Prostate gland (tissue), 2 donors: ENCODE results near the gene PMM2. TPM values are rescaled to one million over a fixed set of nuclear protein-coding genes. Genes with fewer than 3 reads are reported as not detected.

Experiments used
- DNase-seq: peaks from one replicate; pipeline ENCODE4 v3.0.0-alpha.2; 2019; ENCODE audit warnings: low spot score
- H3K27ac ChIP-seq, 2 donors: fragments of 200-600 bp; sonication (generic); 2 replicates each; pipeline ENCODE4 v1.5.1; 2017 to 2019
- H3K27me3 ChIP-seq: fragments of 200-600 bp; sonication (generic); replicated peaks from 2 replicates; pipeline ENCODE4 v1.5.1; 2019; ENCODE audit not compliant: insufficient read depth
- H3K36me3 ChIP-seq, 2 donors: fragments of 200-600 bp; sonication (generic); 1 replicate in 1 of 2; 2 replicates in 1 of 2; pipeline versions ENCODE4 v1.5.1 to v1.8.1; 2017 to 2019
- H3K4me1 ChIP-seq: fragments of 200-600 bp; sonication (generic); replicated peaks from 2 replicates; pipeline ENCODE4 v1.5.1; 2019
- H3K4me3 ChIP-seq, 2 donors: fragments of 200-600 bp; sonication (generic); 2 replicates each; pipeline ENCODE4 v1.5.1; 2017 to 2019
- H3K9me3 ChIP-seq: fragments of 200-600 bp; sonication (generic); 2 replicates; pipeline ENCODE4 v1.5.1; 2017
- CTCF ChIP-seq, 4 experiments: fragments of 200-600 bp in 2 of 4; fragments of 450-650 bp in 2 of 4; sonication (generic) in 2 of 4; IDR thresholded peaks; 1 replicate in 3 of 4; 2 replicates in 1 of 4; pipeline ENCODE4 v1.5.1; 2016 to 2019; ENCODE audit warnings: antibody characterized with exemption in 4 of 4, mild to moderate bottlenecking in 2 of 4, moderate library complexity in 2 of 4
- POLR2A ChIP-seq: fragments of 450-650 bp; IDR thresholded peaks from one replicate; pipeline ENCODE4 v1.6.1; 2016; ENCODE audit warnings: antibody characterized with exemption, mild to moderate bottlenecking
- POLR2AphosphoS5 ChIP-seq: sonication (generic); formaldehyde crosslinking; IDR thresholded peaks from one replicate; pipeline ENCODE4 v1.6.1; 2017; ENCODE audit warnings: antibody characterized with exemption
- WGBS: methylation state at CpG from one replicate; pipeline ENCODE4 v1.1.5; 2018; 5-methylcytosine and 5-hydroxymethylcytosine counted together
- intact Hi-C: fragments of 100-400 bp; cut with DNase I; formaldehyde crosslinking; loops from one replicate; pipeline ENCODE4 v1.14.2; 2022
- total RNA-seq, 2 donors: library from RNA; depleted of rRNA; stranded (reverse); fragments of >200 nt; gene quantifications; one replicate each; pipeline ENCODE4 v1.1.0, GENCODE V29; 2016

The PMM2 gene
- total RNA-seq, 2 donors from 2014 or later = 30.6 to 39.2 TPM

GRCh38 chr16:8795091-8795490 lies 2.5 kb upstream of the PMM2 start:
- Histone ChIP-seq H3K27me3 (no peaks in the 10 kb centered on the region), H3K4me3 (no peak overlapping the region), H3K4me1 (peaks cover 10% of the 10 kb centered on the region), H3K27ac (no peak overlapping the region), H3K9me3 (no peaks in the 10 kb centered on the region), H3K36me3 (no peaks in the 10 kb centered on the region)
- TF ChIP-seq POLR2A = no peak
- TF ChIP-seq POLR2AphosphoS5 = no peak
- TF ChIP-seq CTCF (IDR thresholded peaks at IDR 0.05) = no peak
- intact Hi-C loops = loop anchor here (5.0 to 10.0 kb wide), 2 partner anchors 72 to 160 kb away; partner anchors contain the start of gene CARHSP1
- 87% methylated on average over 8 of the region's 8 CpGs for WGBS
- DNase-seq = no peak

GRCh38 chr16:8795818-8796217 lies 1.8 kb upstream of the PMM2 start:
- Histone ChIP-seq H3K36me3 (no peaks in the 10 kb centered on the region), H3K9me3 (no peaks in the 10 kb centered on the region), H3K4me3 (no peak overlapping the region), H3K4me1 (peaks cover 10% of the 10 kb centered on the region), H3K27ac (no peak overlapping the region), H3K27me3 (no peaks in the 10 kb centered on the region)
- TF ChIP-seq POLR2AphosphoS5 (no peak), POLR2A (no peak), CTCF (IDR thresholded peaks at IDR 0.05) (no peak)
- no peak for DNase-seq
- intact Hi-C loops = loop anchor here (5.0 to 10.0 kb wide), 2 partner anchors 71 to 159 kb away; partner anchors contain the start of gene CARHSP1
- 94% methylated on average over 10 of the region's 10 CpGs for WGBS

- intact Hi-C loops = loop anchor here (5.0 to 10.0 kb wide), 2 partner anchors 71 to 158 kb away; partner anchors contain the start of gene CARHSP1
- TF ChIP-seq POLR2A (no peak), CTCF (IDR thresholded peaks at IDR 0.05) (no peak), POLR2AphosphoS5 (no peak)
- 35% methylated on average over 14 of the region's 14 CpGs for WGBS
- H3K9me3 ChIP-seq = no peaks in the 10 kb centered on the region
- peak overlapping the region; percentile 80 to 86 for H3K4me3 ChIP-seq
- H3K27me3 ChIP-seq = no peaks in the 10 kb centered on the region
- H3K4me1 ChIP-seq = peaks cover 10% of the 10 kb centered on the region
- no peak for DNase-seq
- H3K27ac ChIP-seq = peak overlapping the region; percentile 62 to 72
- H3K36me3 ChIP-seq = no peaks in the 10 kb centered on the region
Observed at GRCh38 chr16:8796469-8797363, 923 bp upstream of the PMM2 start.

- WGBS = 5% methylated on average over 6 of the region's 6 CpGs
- intact Hi-C loops = loop anchor here (5.0 to 10.0 kb wide), 2 partner anchors 69 to 157 kb away; partner anchors contain the start of gene CARHSP1
- no peak for DNase-seq
- Histone ChIP-seq H3K27me3 (no peaks in the 10 kb centered on the region), H3K4me3 (peak overlapping the region; percentile 80 to 86), H3K36me3 (peaks cover 0 to 4% of the 10 kb centered on the region in 2 donors), H3K9me3 (no peaks in the 10 kb centered on the region), H3K27ac (peak overlapping the region; percentile 43 to 66), H3K4me1 (peaks cover 10% of the 10 kb centered on the region)
- TF ChIP-seq POLR2AphosphoS5 (no peak), POLR2A (no peak), CTCF (IDR thresholded peaks at IDR 0.05) (no peak)
Observed at GRCh38 chr16:8798174-8798527, 512 bp downstream of the PMM2 start.
